GM20431 (cell line): ENCODE measurements around the gene AHSG.

ENCODE experiments used
- in situ Hi-C: fragments of 300-500 bp; cut with MseI, MboI; formaldehyde crosslinking; loops from one replicate; pipeline ENCODE4 v1.15.0; 2020; ENCODE audit warnings: low sequenced_read_pairs; ENCODE audit not compliant: unreplicated experiment

AHSG gene

GRCh38 chr3:186614266-186614596, 1.4 kb downstream of the AHSG start:
- in situ Hi-C loops: loop anchor here (10.0 to 25.0 kb wide), 2 partner anchors 201 to 548 kb away; no protein-coding TSS in a partner anchor

DNA sequence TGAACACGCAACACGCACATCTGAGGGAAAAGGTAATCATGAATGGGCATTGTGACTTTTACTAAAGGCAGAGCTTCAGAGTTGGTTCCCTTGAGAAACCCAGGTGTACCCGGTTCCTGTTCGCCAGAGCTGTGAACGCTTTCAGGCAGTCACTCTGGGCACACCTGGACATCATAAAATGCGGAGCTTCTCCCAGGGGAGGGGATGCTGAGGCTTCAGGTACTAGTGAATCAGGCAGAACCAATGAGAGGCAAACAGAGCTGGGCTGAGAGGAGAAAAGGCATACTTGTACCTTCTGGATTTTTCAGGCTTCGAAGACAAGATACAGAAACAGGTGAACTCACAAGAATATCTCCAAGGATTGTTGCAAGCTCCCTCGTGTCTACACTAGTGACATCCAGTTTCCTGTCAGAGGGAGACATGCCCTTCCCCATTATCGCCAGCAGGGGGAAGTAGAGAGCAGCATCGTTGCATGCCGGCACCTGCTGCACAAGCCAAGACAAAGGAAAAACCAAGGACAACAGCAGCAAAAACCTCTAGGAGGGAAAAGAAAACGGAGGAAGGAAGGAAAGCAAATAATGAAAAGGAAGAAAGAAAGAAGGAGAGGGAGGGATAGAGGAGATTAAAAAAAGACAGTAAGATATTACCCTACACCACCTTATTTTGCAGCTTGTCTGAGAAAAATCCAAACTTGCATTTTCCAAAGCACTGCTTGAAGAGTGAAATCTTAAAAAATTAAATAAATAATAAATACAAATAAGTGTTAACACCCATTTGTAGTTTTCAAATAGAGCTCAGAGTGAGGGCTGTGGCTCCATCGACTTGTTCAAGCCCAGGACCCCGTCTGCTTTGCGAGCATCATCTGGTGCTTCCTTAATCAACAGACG, 2.0 kb downstream of the AHSG start:
- in situ Hi-C loops: loop anchor here (10.0 to 25.0 kb wide), 2 partner anchors 200 to 547 kb away; no protein-coding TSS in a partner anchor

DNA sequence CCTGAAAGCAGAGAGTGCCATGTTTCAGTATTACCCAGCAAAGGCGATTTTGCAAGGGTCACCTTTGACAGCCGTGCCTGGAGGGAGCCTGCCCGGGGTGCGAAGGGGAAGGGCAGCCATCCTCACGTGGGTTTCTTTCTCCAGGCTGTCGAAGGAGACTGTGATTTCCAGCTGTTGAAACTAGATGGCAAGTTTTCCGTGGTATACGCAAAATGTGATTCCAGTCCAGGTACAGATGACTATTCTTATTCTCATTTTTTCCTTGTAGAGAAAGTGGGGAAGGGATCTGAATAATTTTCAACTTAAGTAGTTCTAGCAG, 3.4 kb downstream of the AHSG start:
- in situ Hi-C loops: loop anchor here (10.0 to 25.0 kb wide), 2 partner anchors 199 to 546 kb away; no protein-coding TSS in a partner anchor

DNA sequence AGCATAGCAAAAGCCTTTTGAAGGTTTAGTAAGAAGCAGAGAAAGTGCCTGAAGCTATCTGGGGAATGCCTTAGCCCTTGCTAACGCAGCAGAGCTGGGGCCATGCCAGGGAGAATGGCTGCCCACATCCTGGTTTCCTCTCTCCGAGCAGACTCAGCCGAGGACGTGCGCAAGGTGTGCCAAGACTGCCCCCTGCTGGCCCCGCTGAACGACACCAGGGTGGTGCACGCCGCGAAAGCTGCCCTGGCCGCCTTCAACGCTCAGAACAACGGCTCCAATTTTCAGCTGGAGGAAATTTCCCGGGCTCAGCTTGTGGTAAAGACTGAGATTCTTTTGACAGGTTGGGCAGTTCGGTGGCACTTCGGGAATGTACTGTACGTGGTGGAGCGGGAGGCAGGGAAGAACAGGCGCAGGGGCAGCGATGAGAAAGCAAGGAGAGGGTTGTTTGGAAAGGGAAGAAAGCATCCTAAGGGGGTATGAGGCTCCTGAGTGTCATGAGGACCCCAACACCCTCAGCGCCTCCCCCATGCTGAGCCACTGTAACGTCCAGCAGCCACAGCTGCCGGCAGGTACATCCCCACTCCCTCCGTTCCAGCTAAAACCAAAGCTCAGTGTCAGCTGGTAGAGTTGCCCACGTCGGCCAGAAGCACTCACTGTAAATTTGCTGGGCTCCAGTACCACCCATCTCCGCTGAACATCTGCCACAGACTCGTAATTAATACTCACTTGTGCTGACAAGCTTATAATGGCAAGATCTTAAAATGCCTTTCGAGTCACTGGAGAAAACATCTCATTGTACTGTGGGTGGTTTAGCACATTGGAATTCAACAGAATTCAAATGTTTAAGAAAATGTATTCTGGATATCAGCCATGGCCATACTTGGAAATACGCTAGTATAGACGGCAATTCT, 4.4 kb downstream of the AHSG start:
- in situ Hi-C loops: loop anchor here (10.0 to 25.0 kb wide), 2 partner anchors 198 to 545 kb away; no protein-coding TSS in a partner anchor

- in situ Hi-C loops: loop anchor here (10.0 to 25.0 kb wide), 2 partner anchors 196 to 544 kb away; no protein-coding TSS in a partner anchor
These were observed 5.6 kb downstream of the AHSG start for GRCh38 chr3:186618318-186618938.

- in situ Hi-C loops: loop anchor here (10.0 to 25.0 kb wide), 2 partner anchors 195 to 543 kb away; no protein-coding TSS in a partner anchor
These were observed 6.9 kb downstream of the AHSG start for GRCh38 chr3:186619787-186620212.

- in situ Hi-C loops: loop anchor here (25.0 kb wide), 1 partner anchor 542 kb away; no protein-coding TSS in a partner anchor
These were observed 7.6 kb downstream of the AHSG start for GRCh38 chr3:186620213-186621092.

DNA sequence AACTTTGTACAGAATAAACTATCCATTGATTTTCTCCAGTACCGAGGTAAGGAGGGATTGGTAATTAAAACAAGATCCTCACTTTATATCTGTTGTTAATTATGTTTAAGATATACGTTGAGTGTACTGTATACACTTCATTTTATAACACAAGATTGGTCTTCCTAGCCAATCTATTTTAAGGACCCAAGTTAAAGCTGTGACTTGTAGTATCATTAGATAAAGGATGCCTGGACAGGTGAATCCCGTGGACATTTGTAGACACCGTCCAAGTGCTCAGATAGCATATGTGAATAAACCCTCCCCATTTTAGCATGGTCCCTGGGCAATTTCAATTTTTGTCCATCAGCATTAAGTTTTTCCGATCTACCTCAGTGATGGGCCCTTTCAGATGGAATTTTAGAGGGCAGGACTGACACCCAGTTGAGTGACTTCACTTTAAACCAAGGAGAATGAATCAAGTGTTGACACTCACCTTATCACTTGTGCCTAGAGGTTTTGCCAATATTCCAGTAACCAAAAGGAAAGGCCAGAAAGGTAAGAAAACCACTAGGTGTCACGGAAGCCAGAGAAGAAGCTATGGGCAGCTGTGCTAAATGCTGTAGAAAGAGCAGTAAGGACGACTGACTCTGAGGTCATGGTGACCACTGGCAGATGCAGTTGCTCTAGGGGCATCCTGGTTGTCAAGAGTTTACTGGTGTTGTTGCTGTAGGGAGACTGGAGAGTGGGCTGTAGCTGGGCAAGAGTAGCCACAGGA, 9.2 kb downstream of the AHSG start:
- in situ Hi-C loops: loop anchor here (25.0 kb wide), 1 partner anchor 540 kb away; no protein-coding TSS in a partner anchor

GRCh38 chr3:186622651-186623310, 9.9 kb downstream of the AHSG start:
- in situ Hi-C loops: loop anchor here (25.0 kb wide), 1 partner anchor 540 kb away; no protein-coding TSS in a partner anchor

DNA sequence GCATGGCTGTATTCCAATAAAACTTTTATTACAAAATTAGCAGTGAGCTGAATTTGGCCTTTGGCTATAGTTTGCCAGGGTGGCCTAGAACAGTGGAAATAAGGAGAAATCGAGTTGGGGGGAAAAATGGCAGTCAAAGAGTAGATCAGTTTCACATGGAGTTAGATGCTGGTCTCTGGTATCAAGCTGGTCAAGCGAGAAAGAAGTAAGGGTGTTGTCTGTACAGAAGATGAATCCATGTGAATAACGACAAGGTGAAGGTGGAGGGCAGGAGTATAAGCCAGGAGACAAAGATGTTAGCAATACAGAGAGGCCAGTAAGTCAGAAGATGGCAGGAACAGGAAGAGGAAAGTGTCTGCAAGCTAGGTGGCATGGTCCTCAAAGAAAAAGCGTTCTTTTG, 11.7 kb downstream of the AHSG start:
- in situ Hi-C loops: loop anchor here (25.0 kb wide), 1 partner anchor 538 kb away; no protein-coding TSS in a partner anchor

GRCh38 chr3:186625600-186626042, 12.8 kb downstream of the AHSG start:
- in situ Hi-C loops: no loop called here

GRCh38 chr3:186626254-186626847, 13.5 kb downstream of the AHSG start:
- in situ Hi-C loops: no loop called here

DNA sequence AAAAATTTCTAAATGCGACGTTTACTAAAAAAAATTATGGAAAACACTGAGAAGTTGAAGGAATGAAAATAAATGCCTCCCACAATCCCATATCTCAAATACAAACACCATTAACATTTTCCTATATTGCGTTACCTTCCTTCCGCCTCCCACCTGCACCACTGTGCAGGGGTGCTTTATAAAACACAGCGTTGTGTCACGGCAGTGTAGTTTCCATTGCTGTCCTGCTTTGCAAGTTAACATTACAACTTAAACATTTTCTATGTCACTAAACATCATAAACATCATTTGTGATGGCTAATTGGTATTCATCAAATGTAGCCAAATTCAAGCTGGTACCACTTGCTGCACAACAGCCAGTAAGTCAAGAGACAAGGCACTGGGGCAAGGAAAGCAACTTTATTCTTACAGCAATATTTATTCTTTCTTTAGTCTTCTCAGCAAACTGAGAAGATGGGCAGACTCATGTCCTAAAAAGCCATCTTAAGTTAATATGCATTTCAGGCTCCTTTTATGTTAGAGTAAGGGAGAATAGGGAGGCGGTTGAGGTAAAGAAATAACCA, 15.1 kb downstream of the AHSG start:
- in situ Hi-C loops: no loop called here

GRCh38 chr3:186628756-186629155, 15.9 kb downstream of the AHSG start:
- in situ Hi-C loops: no loop called here

GRCh38 chr3:186630950-186631641, 18.2 kb downstream of the AHSG start:
- in situ Hi-C loops: no loop called here

- in situ Hi-C loops: no loop called here
These were observed 20.6 kb downstream of the AHSG start for GRCh38 chr3:186633481-186633880.
